SK-N-SH (cell line): Measurements from ENCODE around the gene TIGD6.

Source experiments
- EP300 ChIP-seq, 2 experiments: IDR thresholded peaks; 2 replicates each; pipeline versions ENCODE4 v1.4.0 to v1.6.1; 2012; ENCODE audit warnings: borderline replicate concordance in 1 of 2, low read depth in 1 of 2, low read length in 1 of 2
- GATA2 ChIP-seq: sonication (generic); formaldehyde crosslinking; IDR thresholded peaks from 2 replicates; pipeline ENCODE4 v1.5.0; 2020; ENCODE audit warnings: mild to moderate bottlenecking, missing genetic modification reagents
- POLR2AphosphoS5 ChIP-seq: IDR thresholded peaks from 2 replicates; pipeline ENCODE4 v1.6.1; 2012; ENCODE audit warnings: low read depth, low read length
- TEAD4 ChIP-seq: IDR thresholded peaks from 2 replicates; pipeline ENCODE4 v1.4.0; 2012; ENCODE audit warnings: mild to moderate bottlenecking, borderline replicate concordance; ENCODE audit not compliant: insufficient read depth
- TF ChIP-seq, protein P1 (sequence below): IDR thresholded peaks from 2 replicates; pipeline ENCODE4 v1.4.0; 2012; ENCODE audit warnings: low read depth

DNA sequence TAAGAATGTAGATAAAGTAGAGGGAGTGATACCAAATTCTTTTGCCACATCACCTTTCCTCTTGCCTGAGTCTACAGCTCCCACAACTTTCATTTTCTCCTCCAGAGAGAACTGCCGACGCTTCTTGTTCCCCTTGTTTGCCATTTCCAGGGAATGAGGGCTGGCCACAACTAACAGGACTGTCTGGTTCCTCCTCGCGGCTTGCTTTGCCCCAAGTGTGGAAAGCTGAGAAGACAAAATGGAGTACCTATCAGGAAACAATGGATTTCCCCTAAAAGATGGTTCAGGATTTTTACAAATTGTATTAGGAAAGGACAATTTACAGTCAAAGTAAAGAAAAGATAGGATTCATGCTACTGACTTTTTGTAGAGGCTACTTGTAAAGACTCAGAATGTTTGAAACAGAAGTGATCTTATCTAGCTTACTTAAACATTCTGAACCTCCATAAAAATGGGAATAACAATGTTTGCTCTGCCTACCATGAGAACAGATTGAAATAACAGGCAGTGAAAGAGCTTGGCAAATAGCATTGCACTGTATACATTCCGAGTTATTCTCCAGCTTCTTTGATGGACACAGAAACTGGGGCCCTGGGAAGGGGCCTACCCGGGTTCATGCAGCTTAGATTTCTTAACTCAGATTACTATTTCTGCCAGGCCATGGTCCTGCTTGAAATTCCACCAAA, 4.1 kb downstream of the TIGD6 start:
- TF ChIP-seq POLR2AphosphoS5 (no peak), EP300 (IDR thresholded peaks at IDR 0.05; ENCODE audit: borderline replicate concordance in 1 of 2, low read depth in 1 of 2, low read length in 1 of 2) (no peak), GATA2 (no peak), TEAD4 (no peak)
- TF ChIP-seq, protein P1, sequence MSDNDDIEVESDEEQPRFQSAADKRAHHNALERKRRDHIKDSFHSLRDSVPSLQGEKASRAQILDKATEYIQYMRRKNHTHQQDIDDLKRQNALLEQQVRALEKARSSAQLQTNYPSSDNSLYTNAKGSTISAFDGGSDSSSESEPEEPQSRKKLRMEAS: no peak
